DMS153 (cell line): Measurements from ENCODE around the gene TUBA8.
"Not testable (repeated sequence)": the region's sequence is repeated elsewhere in the genome, so short reads cannot be mapped to it uniquely, and the experiment has no call there.

ENCODE experiments used
- DNase-seq: peaks from one replicate; lab custom pipeline; 2025; lab: John Stamatoyannopoulos, UW

TUBA8 gene

GRCh38 chr22:18105981-18106380, 4.6 kb upstream of the TUBA8 start:
- not testable (repeated sequence) for DNase-seq

- not testable (repeated sequence) for DNase-seq
Measured at GRCh38 chr22:18106550-18107341, 3.9 kb upstream of the TUBA8 start.

GRCh38 chr22:18108187-18108586, 2.4 kb upstream of the TUBA8 start:
- no peak for DNase-seq

- DNase-seq, result no peak
Measured at GRCh38 chr22:18109410-18110193, 1.0 kb upstream of the TUBA8 start.

GRCh38 chr22:18110954-18111758, 547 bp downstream of the TUBA8 start:
- no peak for DNase-seq

GRCh38 chr22:18111759-18112330, 1.2 kb downstream of the TUBA8 start:
- DNase-seq, result no peak

GRCh38 chr22:18112440-18112839, 1.8 kb downstream of the TUBA8 start:
- DNase-seq, result no peak

GRCh38 chr22:18113680-18114394, 3.2 kb downstream of the TUBA8 start:
- no peak for DNase-seq

- DNase-seq, result no peak
Measured at GRCh38 chr22:18114495-18114894, 3.9 kb downstream of the TUBA8 start.

- no peak for DNase-seq
Measured at GRCh38 chr22:18114976-18115652, 4.5 kb downstream of the TUBA8 start.

- no peak for DNase-seq
Measured at GRCh38 chr22:18115906-18116371, 5.3 kb downstream of the TUBA8 start.

GRCh38 chr22:18116634-18117033, 6.0 kb downstream of the TUBA8 start:
- no peak for DNase-seq

GRCh38 chr22:18118345-18118915, 7.8 kb downstream of the TUBA8 start:
- no peak for DNase-seq

GRCh38 chr22:18119409-18120110, 9.0 kb downstream of the TUBA8 start:
- no peak for DNase-seq

- DNase-seq, result no peak
Measured at GRCh38 chr22:18120857-18121256, 10.2 kb downstream of the TUBA8 start.

- no peak for DNase-seq
Measured at GRCh38 chr22:18121506-18121905, 10.9 kb downstream of the TUBA8 start.

GRCh38 chr22:18121954-18122554, 11.4 kb downstream of the TUBA8 start:
- DNase-seq, result no peak

GRCh38 chr22:18123476-18124025, 12.9 kb downstream of the TUBA8 start:
- DNase-seq, result not testable (repeated sequence)

- DNase-seq, result no peak
Measured at GRCh38 chr22:18126606-18127005, 16.0 kb downstream of the TUBA8 start.
